Measurements from ENCODE around the gene FAM168A. TPM values are rescaled to one million over a fixed set of nuclear protein-coding genes. Genes with fewer than 3 reads are reported as not detected.
A peak's percentile ranks its signal among the peaks of the same experiment; 100 is the strongest.

FAM168A gene
- total and polyA plus RNA-seq, 9 of the 15 experiments (the other 6 are each of a cell fraction or from before 2014, with no cell fraction given), result 0.44 to 7.2 (median 2.9) TPM

GRCh38 chr11:73376803-73377629 is 220.9 kb downstream of the FAM168A start (continued):
- TF ChIP-seq PCBP2 (IDR thresholded peaks at IDR 0.05; ENCODE audit: low read depth, low read length, poor library complexity, severe bottlenecking), result no peak
- TF ChIP-seq GABPA (tag; conservative IDR thresholded peaks at IDR 0.05; ENCODE audit: low read depth), result peak; percentile 57
- no peak for TF ChIP-seq CBX8 (IDR thresholded peaks at IDR 0.05; ENCODE audit: borderline replicate concordance, extremely low read depth, low read depth, low read length, poor library complexity, severe bottlenecking)
- TF ChIP-seq JUNB (CRISPR knock-in tag; conservative IDR thresholded peaks at IDR 0.05), result no peak
- TF ChIP-seq ZNF76 (CRISPR knock-in tag; IDR thresholded peaks at IDR 0.05; ENCODE audit: borderline replicate concordance), result no peak
- no peak for TF ChIP-seq MED1 (CRISPR knock-in tag; IDR thresholded peaks at IDR 0.05; ENCODE audit: borderline replicate concordance)
- TF ChIP-seq NFE2L1 (tag; IDR thresholded peaks at IDR 0.05; ENCODE audit: borderline replicate concordance, low read depth), result no peak
- no peak for TF ChIP-seq POLR2AphosphoS2 (IDR thresholded peaks at IDR 0.05; ENCODE audit: low read length)
- no peak for TF ChIP-seq PRPF4 (IDR thresholded peaks at IDR 0.05; ENCODE audit: insufficient read depth, low read depth, low read length, poor library complexity, severe bottlenecking)
- TF ChIP-seq MTA1 (IDR thresholded peaks at IDR 0.05; ENCODE audit: borderline replicate concordance), result peak; percentile 80; the same call in 1 of the 2 replicates
- TF ChIP-seq POLR2B (IDR thresholded peaks at IDR 0.05; ENCODE audit: low read depth, partially characterized antibody), result peak; percentile 74
- TF ChIP-seq GTF2B (IDR thresholded peaks at IDR 0.05; ENCODE audit: extremely low read depth, insufficient read length), result no peak
- no peak for TF ChIP-seq ZKSCAN8 (CRISPR knock-in tag; IDR thresholded peaks at IDR 0.05)
- TF ChIP-seq TRIM25 (IDR thresholded peaks at IDR 0.05; ENCODE audit: borderline replicate concordance), result peak; percentile 69; the same call in 1 of the 2 replicates
- TF ChIP-seq TAL1 (IDR thresholded peaks at IDR 0.05), result 0 out of 2 replicates have a peak, but pooled peaks have one; percentile 19
